ENCODE results near the gene ASAP2. TPM values are rescaled to one million over a fixed set of nuclear protein-coding genes. Genes with fewer than 3 reads are reported as not detected.

The ASAP2 gene
- total RNA-seq, 1 donor from 2014 or later = 24.3 TPM

GRCh38 chr2:9410108-9410507 is 203.5 kb downstream of the ASAP2 start:
- H3K27me3 ChIP-seq (ENCODE audit: low read depth) = no peaks in the 10 kb centered on the region
- no peaks in the 10 kb centered on the region for H3K9me3 ChIP-seq
- H3K4me1 ChIP-seq = no peaks in the 10 kb centered on the region
- intact Hi-C loops (cut with DNase I) = no loop called here
- TF ChIP-seq CTCF (IDR thresholded peaks at IDR 0.05) = no peak
- DNase-seq (no peak), ATAC-seq (no peak)
- H3K27ac ChIP-seq = no peak overlapping the region
- peaks cover 69% of the 10 kb centered on the region for H3K36me3 ChIP-seq
- H3K4me3 ChIP-seq = no peak overlapping the region

GRCh38 chr2:9412781-9413180 is 206.2 kb downstream of the ASAP2 start:
- Histone ChIP-seq H3K4me1 (no peaks in the 10 kb centered on the region), H3K27ac (no peak overlapping the region), H3K9me3 (no peaks in the 10 kb centered on the region), H3K4me3 (no peak overlapping the region), H3K27me3 (ENCODE audit: low read depth) (no peaks in the 10 kb centered on the region), H3K36me3 (peaks cover 61% of the 10 kb centered on the region)
- ATAC-seq = no peak
- intact Hi-C loops (cut with DNase I) = no loop called here
- TF ChIP-seq CTCF (IDR thresholded peaks at IDR 0.05) = no peak
- DNase-seq = no peak

GRCh38 chr2:9415516-9416169 is 209.0 kb downstream of the ASAP2 start:
- no peaks in the 10 kb centered on the region for H3K27me3 ChIP-seq (ENCODE audit: low read depth)
- no peak for TF ChIP-seq CTCF (IDR thresholded peaks at IDR 0.05)
- H3K36me3 ChIP-seq = peaks cover 41% of the 10 kb centered on the region
- no peaks in the 10 kb centered on the region for H3K4me1 ChIP-seq
- H3K4me3 ChIP-seq = no peak overlapping the region
- intact Hi-C loops (cut with DNase I) = no loop called here
- no peak overlapping the region for H3K27ac ChIP-seq
- DNase-seq (no peak), ATAC-seq (no peak)
- no peaks in the 10 kb centered on the region for H3K9me3 ChIP-seq

GRCh38 chr2:9416267-9416961 is 209.8 kb downstream of the ASAP2 start:
- DNase-seq = no peak
- no peaks in the 10 kb centered on the region for H3K9me3 ChIP-seq
- no peaks in the 10 kb centered on the region for H3K27me3 ChIP-seq (ENCODE audit: low read depth)
- no peak for ATAC-seq
- H3K4me1 ChIP-seq = peaks cover 7% of the 10 kb centered on the region
- intact Hi-C loops (cut with DNase I) = no loop called here
- no peak overlapping the region for H3K27ac ChIP-seq
- H3K4me3 ChIP-seq = no peak overlapping the region
- TF ChIP-seq CTCF (IDR thresholded peaks at IDR 0.05) = no peak
- peaks cover 33% of the 10 kb centered on the region for H3K36me3 ChIP-seq

GRCh38 chr2:9416962-9417316 is 210.3 kb downstream of the ASAP2 start:
- ATAC-seq (no peak), DNase-seq (no peak)
- intact Hi-C loops (cut with DNase I) = no loop called here
- Histone ChIP-seq H3K4me1 (peaks cover 13% of the 10 kb centered on the region), H3K36me3 (peaks cover 28% of the 10 kb centered on the region), H3K4me3 (no peak overlapping the region), H3K27me3 (ENCODE audit: low read depth) (no peaks in the 10 kb centered on the region), H3K27ac (no peak overlapping the region), H3K9me3 (no peaks in the 10 kb centered on the region)
- no peak for TF ChIP-seq CTCF (IDR thresholded peaks at IDR 0.05)
